Activated CD4-positive, alpha-beta memory T cell treated with anti-CD3 and anti-CD28 coated beads, Interleukin-2, amount 10 ng/mL, durations not matched to agents 7 days and 5 days (primary cell): ENCODE data around the gene LRRN2. TPM values are rescaled to one million over a fixed set of nuclear protein-coding genes. Genes with fewer than 3 reads are reported as not detected.
"Not testable (repeated sequence)": the region's sequence is repeated elsewhere in the genome, so short reads cannot be mapped to it uniquely, and the experiment has no call there.

ENCODE experiments used
- CTCF ChIA-PET: fragments of 350-600 bp; sonication (Branson Sonifier 250); formaldehyde crosslinking; loops from one replicate; lab custom pipeline; 2021; ENCODE audit warnings: antibody characterized with exemption, inconsistent platforms; lab: Charles Lee
- POLR2A ChIA-PET: fragments of 350-600 bp; sonication (Branson Sonifier 250); formaldehyde crosslinking; loops from one replicate; lab custom pipeline; 2021; ENCODE audit warnings: antibody characterized with exemption; lab: Charles Lee
- DNase-seq: peaks from one replicate; pipeline ENCODE4 v3.0.0-alpha.2; 2020
- H3K27ac Mint-ChIP-seq: one replicate; pipeline ENCODE4 v1.8.0; 2021; ENCODE audit warnings: mild to moderate bottlenecking, mixed read lengths
- H3K27me3 Mint-ChIP-seq: one replicate; pipeline ENCODE4 v1.8.0; 2021; ENCODE audit warnings: mixed read lengths
- H3K36me3 Mint-ChIP-seq: one replicate; pipeline ENCODE4 v1.8.0; 2021; ENCODE audit warnings: low read depth, mixed read lengths
- H3K4me1 Mint-ChIP-seq: one replicate; pipeline ENCODE4 v1.8.0; 2021; ENCODE audit warnings: mixed read lengths
- H3K4me3 Mint-ChIP-seq: one replicate; pipeline ENCODE4 v1.8.0; 2021; ENCODE audit warnings: mild to moderate bottlenecking, mixed read lengths
- H3K9me3 Mint-ChIP-seq: one replicate; pipeline ENCODE4 v1.8.0; 2021; ENCODE audit warnings: mixed read lengths
- total RNA-seq, 2 experiments: library from RNA; stranded (reverse); gene quantifications; one replicate each; pipeline ENCODE4 v1.2.3, GENCODE V29; 2021

LRRN2 gene
- total RNA-seq, 2 experiments from 2014 or later: 0.10 to 0.25 TPM

DNA sequence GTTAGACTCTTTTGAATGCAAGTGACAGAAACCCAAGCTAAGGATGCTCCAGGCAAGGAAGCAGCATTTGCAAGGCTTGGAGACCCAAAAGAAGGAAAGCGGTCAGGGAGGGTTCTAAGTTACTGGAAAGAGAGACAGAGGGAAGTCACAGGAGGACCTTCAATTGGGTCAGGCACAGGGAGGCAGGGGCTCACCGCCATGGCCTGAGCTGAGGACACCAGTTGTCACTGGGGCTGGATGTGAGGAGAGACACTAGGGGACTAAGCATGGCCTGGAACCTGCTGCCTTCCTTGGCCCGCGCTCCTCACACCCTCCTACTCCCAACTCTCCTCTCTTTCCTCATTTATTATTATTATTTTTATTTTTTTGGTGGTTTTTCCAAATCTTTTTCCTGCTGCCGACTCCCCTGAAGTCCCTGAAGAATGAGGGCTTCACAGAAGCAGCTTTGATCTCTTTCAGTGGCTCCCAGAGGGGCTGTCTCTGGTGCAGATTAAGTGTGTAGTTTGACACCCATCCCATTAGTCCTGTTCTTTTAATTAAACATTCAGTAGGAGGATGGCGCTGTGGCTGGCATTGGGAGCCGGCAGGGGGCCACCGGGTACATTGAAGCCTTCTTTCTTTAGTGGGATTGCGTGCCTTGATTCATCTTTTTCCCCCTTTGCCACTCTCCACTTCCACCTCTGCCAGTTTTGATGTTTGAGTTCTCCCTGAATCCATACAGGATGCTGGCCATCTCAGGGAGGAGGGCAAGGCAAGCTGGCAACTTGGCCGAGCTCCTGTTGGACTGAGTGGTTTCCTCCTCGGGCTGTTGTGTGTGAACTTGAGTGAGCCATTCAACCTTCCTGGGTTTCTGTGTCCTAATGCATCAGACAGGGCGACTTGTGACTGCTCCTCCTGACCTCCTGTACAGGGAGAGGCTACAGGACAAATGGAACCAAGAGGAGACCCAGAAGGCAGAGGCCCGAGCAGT is 110.0 kb downstream of the LRRN2 start:
- Mint-ChIP-seq H3K4me1 (peaks cover 23% of the 10 kb centered on the region), H3K27me3 (no peaks in the 10 kb centered on the region), H3K4me3 (no peak overlapping the region), H3K9me3 (no peaks in the 10 kb centered on the region), H3K27ac (no peak overlapping the region), H3K36me3 (peaks cover 13% of the 10 kb centered on the region)
- CTCF ChIA-PET: interaction anchor here (0.6 to 3.0 kb wide), 2 partner anchors 216 to 231 kb away, joined by 3 to 17 read pairs; no protein-coding TSS in a partner anchor
- POLR2A ChIA-PET: no interaction called here
- DNase-seq: no peak

DNA sequence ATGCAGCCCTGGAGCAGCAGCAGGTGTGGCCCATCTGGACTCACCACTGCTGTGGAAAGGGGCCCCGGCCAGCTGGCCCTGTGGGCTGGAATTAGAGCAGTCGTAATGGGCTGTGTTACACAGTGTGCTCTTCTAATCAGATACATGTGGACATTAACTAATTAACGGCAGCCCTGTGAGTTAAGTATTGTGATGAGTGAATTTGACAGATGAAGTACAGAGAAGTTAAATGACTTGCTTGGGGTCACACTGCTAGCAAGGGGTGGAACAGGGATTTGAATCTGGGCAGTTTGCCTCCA is 110.7 kb downstream of the LRRN2 start:
- no peak overlapping the region for H3K4me3 Mint-ChIP-seq
- H3K27ac Mint-ChIP-seq: no peak overlapping the region
- CTCF ChIA-PET: interaction anchor here (0.6 to 3.0 kb wide), 3 partner anchors 9 to 232 kb away, joined by 3 to 17 read pairs (median 7); no protein-coding TSS in a partner anchor
- no peak for DNase-seq
- H3K4me1 Mint-ChIP-seq: peaks cover 16% of the 10 kb centered on the region
- peaks cover 12% of the 10 kb centered on the region for H3K36me3 Mint-ChIP-seq
- H3K9me3 Mint-ChIP-seq: no peaks in the 10 kb centered on the region
- POLR2A ChIA-PET: no interaction called here
- no peaks in the 10 kb centered on the region for H3K27me3 Mint-ChIP-seq

GRCh38 chr1:204574016-204574864 is 111.3 kb downstream of the LRRN2 start:
- peaks cover 16% of the 10 kb centered on the region for H3K36me3 Mint-ChIP-seq
- CTCF ChIA-PET: interaction anchor here (0.6 to 3.0 kb wide), 3 partner anchors 9 to 233 kb away, joined by 5 to 17 read pairs (median 7); no protein-coding TSS in a partner anchor
- POLR2A ChIA-PET: interaction anchor here (1.8 kb wide), 1 partner anchor 58 kb away, joined by 7 read pairs; the partner anchor contains the start of gene MDM4
- no peak overlapping the region for H3K27ac Mint-ChIP-seq
- peaks cover 10% of the 10 kb centered on the region for H3K4me1 Mint-ChIP-seq
- H3K9me3 Mint-ChIP-seq: no peaks in the 10 kb centered on the region
- H3K27me3 Mint-ChIP-seq: no peaks in the 10 kb centered on the region
- DNase-seq: no peak
- no peak overlapping the region for H3K4me3 Mint-ChIP-seq

DNA sequence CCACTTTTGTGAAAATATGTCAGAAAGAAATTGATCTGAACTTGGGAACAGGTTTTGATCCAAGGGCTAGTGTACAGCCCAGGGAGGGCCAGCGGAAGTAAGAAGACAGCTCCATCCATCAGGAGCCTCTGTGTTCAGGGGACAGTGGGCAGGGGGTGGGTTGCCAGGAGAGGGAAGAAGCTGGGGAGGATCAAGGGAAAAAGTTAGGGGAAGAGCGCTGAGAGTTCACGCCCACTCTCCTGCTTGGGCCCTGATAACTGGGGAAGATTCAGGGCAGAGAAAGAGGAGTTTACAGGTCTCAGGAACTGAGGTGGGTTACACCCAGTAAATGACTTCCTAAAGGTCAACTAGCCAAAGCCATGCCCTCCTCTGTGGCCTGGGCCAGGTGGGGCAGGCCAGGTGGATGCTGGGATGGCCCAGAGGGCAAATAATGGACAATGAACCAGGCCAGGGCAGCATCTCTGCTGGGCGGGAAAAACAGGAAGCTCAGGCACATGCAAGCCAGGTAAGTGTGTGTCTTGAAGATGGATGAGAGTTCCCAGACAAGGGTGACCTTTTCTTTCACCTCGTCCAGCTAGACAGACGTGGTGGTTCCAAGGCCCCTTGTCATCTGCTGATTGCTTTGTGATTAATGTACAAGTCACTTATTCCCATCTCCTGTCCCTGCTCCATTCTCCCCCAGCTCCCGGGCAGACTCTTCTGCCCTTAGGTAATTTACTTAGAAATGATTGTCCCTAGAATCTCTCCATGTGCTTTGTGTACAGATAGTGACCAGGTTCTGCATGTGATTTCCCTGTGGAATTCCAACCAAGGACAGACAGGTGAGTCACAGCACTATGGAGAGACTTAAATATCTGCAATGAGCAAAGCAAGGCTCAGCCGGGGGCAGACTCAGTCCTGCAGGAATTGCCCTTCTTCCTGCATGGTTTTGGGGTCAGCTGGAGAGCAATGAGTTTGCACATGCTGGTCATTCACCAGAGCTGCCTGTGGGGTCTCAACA is 112.3 kb downstream of the LRRN2 start:
- no peak overlapping the region for H3K4me3 Mint-ChIP-seq
- no peak for DNase-seq
- POLR2A ChIA-PET: interaction anchor here (1.8 kb wide), 1 partner anchor 57 kb away, joined by 7 read pairs; the partner anchor contains the start of gene MDM4
- H3K9me3 Mint-ChIP-seq: no peaks in the 10 kb centered on the region
- H3K27me3 Mint-ChIP-seq: no peaks in the 10 kb centered on the region
- no peak overlapping the region for H3K27ac Mint-ChIP-seq
- peaks cover 23% of the 10 kb centered on the region for H3K36me3 Mint-ChIP-seq
- no peaks in the 10 kb centered on the region for H3K4me1 Mint-ChIP-seq
- CTCF ChIA-PET: interaction anchor here (1.0 to 3.0 kb wide), 3 partner anchors 8 to 234 kb away, joined by 3 to 17 read pairs (median 7); no protein-coding TSS in a partner anchor

- CTCF ChIA-PET: interaction anchor here (6.7 kb wide), 1 partner anchor 235 kb away, joined by 144 read pairs; no protein-coding TSS in a partner anchor
- POLR2A ChIA-PET: no interaction called here
- H3K4me3 Mint-ChIP-seq: no peak overlapping the region
Observed at GRCh38 chr1:204571631-204572030, 113.9 kb downstream of the LRRN2 start.

DNA sequence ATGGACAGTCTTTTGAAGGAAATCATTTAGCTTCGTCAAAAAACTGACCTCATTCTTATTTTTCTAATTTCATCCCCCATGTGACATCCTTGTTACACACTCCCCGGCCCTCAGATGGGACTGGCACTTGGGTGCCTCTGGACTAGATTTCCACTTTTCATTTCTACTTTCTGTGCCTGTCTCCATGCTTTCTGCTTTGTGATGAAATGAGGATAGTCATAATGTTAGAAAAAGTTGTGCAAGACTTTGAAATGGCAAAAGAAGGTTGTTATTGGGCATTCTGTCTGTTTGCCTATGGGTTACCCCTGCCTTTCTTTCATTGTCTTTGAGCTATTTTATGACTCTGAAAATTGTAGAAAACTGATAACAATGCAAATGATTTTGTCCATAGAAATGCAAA is 114.4 kb downstream of the LRRN2 start:
- Mint-ChIP-seq H3K27ac (no peak overlapping the region), H3K9me3 (no peaks in the 10 kb centered on the region), H3K27me3 (no peaks in the 10 kb centered on the region), H3K4me1 (peaks cover 13% of the 10 kb centered on the region), H3K4me3 (no peak overlapping the region), H3K36me3 (peaks cover 26% of the 10 kb centered on the region)
- no peak for DNase-seq
- ChIA-PET CTCF (interaction anchor here (6.7 kb wide), 1 partner anchor 236 kb away, joined by 144 read pairs; no protein-coding TSS in a partner anchor), POLR2A (no interaction called here)

More at GRCh38 chr1:204571631-204572030, 113.9 kb downstream of the LRRN2 start:
- Mint-ChIP-seq H3K4me1 (peaks cover 8% of the 10 kb centered on the region), H3K9me3 (no peaks in the 10 kb centered on the region), H3K27me3 (no peaks in the 10 kb centered on the region), H3K27ac (no peak overlapping the region), H3K36me3 (peaks cover 26% of the 10 kb centered on the region)
- no peak for DNase-seq

- CTCF ChIA-PET: interaction anchor here (0.7 to 6.7 kb wide), 4 partner anchors 193 to 241 kb away, joined by 4 to 144 read pairs (median 47); no protein-coding TSS in a partner anchor
- H3K27me3 Mint-ChIP-seq, H3K9me3 Mint-ChIP-seq, H3K4me3 Mint-ChIP-seq, POLR2A ChIA-PET, DNase-seq, H3K27ac Mint-ChIP-seq: not testable (repeated sequence)
- Mint-ChIP-seq H3K36me3 (peaks cover 26% of the 10 kb centered on the region), H3K4me1 (peaks cover 24% of the 10 kb centered on the region)
Observed at GRCh38 chr1:204570021-204570420, 115.5 kb downstream of the LRRN2 start.

DNA sequence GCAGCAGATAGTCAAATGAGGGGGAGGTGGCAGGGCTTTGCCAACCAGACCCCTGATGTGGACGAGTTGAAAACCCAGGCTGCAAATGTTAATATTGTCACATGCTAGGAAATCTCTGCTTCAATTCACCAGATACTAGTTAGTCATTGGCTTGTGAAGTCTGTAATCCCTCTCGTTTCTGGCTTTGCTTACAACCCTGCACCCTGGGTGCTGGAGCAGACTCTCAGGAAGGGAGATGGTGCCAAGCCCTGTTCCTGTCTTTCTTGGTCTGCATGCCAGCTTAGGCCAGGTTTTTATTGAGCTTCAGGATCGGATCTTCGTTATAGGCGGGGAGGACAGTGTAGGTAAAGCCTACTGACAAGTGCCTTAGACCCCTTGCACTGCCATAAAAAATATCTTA is 116.1 kb downstream of the LRRN2 start:
- CTCF ChIA-PET: interaction anchor here (1.3 to 6.7 kb wide), 4 partner anchors 9 to 237 kb away, joined by 4 to 144 read pairs (median 61); no protein-coding TSS in a partner anchor
- POLR2A ChIA-PET: interaction anchor here (1.1 kb wide), 1 partner anchor 10 kb away, joined by 5 read pairs; no protein-coding TSS in a partner anchor
- Mint-ChIP-seq H3K27me3 (no peaks in the 10 kb centered on the region), H3K4me1 (peaks cover 30% of the 10 kb centered on the region), H3K27ac (no peak overlapping the region), H3K36me3 (peaks cover 29% of the 10 kb centered on the region), H3K9me3 (no peaks in the 10 kb centered on the region), H3K4me3 (no peak overlapping the region)
- DNase-seq: no peak

DNA sequence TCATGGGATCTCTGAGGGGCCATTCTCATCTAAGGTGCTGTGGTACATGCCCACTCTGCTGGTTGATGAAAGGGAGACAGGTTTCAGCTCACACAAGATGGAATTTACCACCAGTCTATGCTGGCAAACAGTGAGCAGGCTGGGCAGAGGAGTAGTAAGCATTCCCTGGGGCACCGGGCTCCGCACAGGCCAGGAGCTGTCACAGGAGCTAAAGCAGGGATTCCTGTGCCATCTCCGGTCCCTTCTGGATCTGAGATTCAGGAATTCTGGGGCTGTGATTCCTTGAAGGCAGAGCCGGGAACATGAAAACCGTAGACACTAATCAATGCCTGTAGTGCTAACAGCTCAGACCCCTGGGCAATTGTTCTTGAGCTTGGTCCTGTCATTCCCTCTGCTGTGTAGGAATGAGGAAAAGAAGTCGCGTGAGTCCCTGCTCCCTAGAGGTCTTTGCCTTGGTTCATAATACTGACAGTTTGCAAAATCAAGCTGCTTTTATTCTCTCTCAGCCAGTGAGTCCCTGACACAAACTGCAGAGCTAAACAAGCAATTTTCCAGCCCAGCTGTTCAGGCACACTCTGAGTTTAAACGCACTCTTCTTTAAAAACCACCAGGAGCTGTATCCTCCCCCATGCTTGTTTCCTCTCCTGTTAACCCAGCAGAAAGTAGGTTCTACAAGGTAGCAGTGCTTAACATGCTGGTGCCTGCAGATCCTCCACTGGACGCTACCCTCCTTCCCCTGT is 116.8 kb downstream of the LRRN2 start:
- H3K36me3 Mint-ChIP-seq: peaks cover 31% of the 10 kb centered on the region
- DNase-seq: no peak
- H3K9me3 Mint-ChIP-seq: no peaks in the 10 kb centered on the region
- CTCF ChIA-PET: interaction anchor here (1.3 to 6.7 kb wide), 4 partner anchors 10 to 238 kb away, joined by 4 to 144 read pairs (median 61); no protein-coding TSS in a partner anchor
- H3K4me1 Mint-ChIP-seq: peaks cover 35% of the 10 kb centered on the region
- no peaks in the 10 kb centered on the region for H3K27me3 Mint-ChIP-seq
- H3K4me3 Mint-ChIP-seq: no peak overlapping the region
- no peak overlapping the region for H3K27ac Mint-ChIP-seq
- POLR2A ChIA-PET: interaction anchor here (1.1 to 1.4 kb wide), 2 partner anchors 11 to 119 kb away, joined by 3 to 5 read pairs; no protein-coding TSS in a partner anchor
